ENCODE data around the gene ZSWIM6. TPM values are rescaled to one million over a fixed set of nuclear protein-coding genes. Genes with fewer than 3 reads are reported as not detected.
A peak's percentile ranks its signal among the peaks of the same experiment; 100 is the strongest.

The ZSWIM6 gene
- total RNA-seq, 8 experiments from 2014 or later, result 8.2 to 54.3 (median 20.2) TPM

GRCh38 chr5:61450493-61451279 is 118.6 kb downstream of the ZSWIM6 start:
- ATAC-seq (replicated peaks in 6 of 8), result peak; percentile 7 to 77 (median 48)
- H3K4me1 ChIP-seq (replicated peaks in 1 of 2), result peaks cover 15 to 18% of the 10 kb centered on the region in 2 donors
- no peak overlapping the region for H3K4me3 ChIP-seq
- peak overlapping the region in 1 of 2 donors; percentile 23 for H3K27ac ChIP-seq
- in situ Hi-C loops (cut with MboI; ENCODE audit: low pct_unique_long_range_greater_than_20kb in 2 of 9, low sequenced_read_pairs in 9 of 9, unreplicated experiment in 9 of 9), result no loop called here
- 0 to 100% (median 48%) methylated on average over 1 of the region's 1 CpG; no CpG with 5 or more reads in 4 of the 10 experiments for WGBS, 10 experiments

- in situ Hi-C loops (cut with MboI; ENCODE audit: low pct_unique_long_range_greater_than_20kb in 2 of 9, low sequenced_read_pairs in 9 of 9, unreplicated experiment in 9 of 9), result no loop called here
- no peak overlapping the region for H3K4me3 ChIP-seq
- 80 to 100% (median 85%) methylated on average over 1 to 10 of the region's 12 CpGs for WGBS, 10 experiments
- no peak overlapping the region for H3K27ac ChIP-seq
- ATAC-seq (replicated peaks in 6 of 8), result peak in 1 of 8 experiments; percentile 36
- peaks cover 7 to 17% of the 10 kb centered on the region in 2 donors for H3K4me1 ChIP-seq (replicated peaks in 1 of 2)
Measured at GRCh38 chr5:61455179-61456006, 123.3 kb downstream of the ZSWIM6 start.

GRCh38 chr5:61460471-61460870 is 128.4 kb downstream of the ZSWIM6 start:
- Histone ChIP-seq H3K27ac (no peak overlapping the region), H3K4me1 (replicated peaks in 1 of 2) (peaks cover 11 to 20% of the 10 kb centered on the region in 2 donors), H3K4me3 (no peak overlapping the region)
- 75 to 100% (median 95%) methylated on average over 1 to 3 of the region's 3 CpGs for WGBS, 10 experiments
- in situ Hi-C loops (cut with MboI; ENCODE audit: low pct_unique_long_range_greater_than_20kb in 2 of 9, low sequenced_read_pairs in 9 of 9, unreplicated experiment in 9 of 9), result no loop called here
- ATAC-seq (replicated peaks in 6 of 8), result no peak

- in situ Hi-C loops (cut with MboI; ENCODE audit: low pct_unique_long_range_greater_than_20kb in 2 of 9, low sequenced_read_pairs in 9 of 9, unreplicated experiment in 9 of 9), result no loop called here
- ATAC-seq (replicated peaks in 6 of 8), result peak in 7 of 8 experiments; percentile 31 to 70 (median 63)
- 88 to 100% (median 100%) methylated on average over 1 of the region's 1 CpG; no CpG with 5 or more reads in 6 of the 10 experiments for WGBS, 10 experiments
- H3K27ac ChIP-seq, result no peak overlapping the region
- H3K4me3 ChIP-seq, result no peak overlapping the region
- H3K4me1 ChIP-seq (replicated peaks in 1 of 2), result peaks cover 11 to 20% of the 10 kb centered on the region in 2 donors
Measured at GRCh38 chr5:61461417-61461816, 129.4 kb downstream of the ZSWIM6 start.

GRCh38 chr5:61461926-61462325 is 129.9 kb downstream of the ZSWIM6 start:
- peak in 3 of 8 experiments; percentile 14 to 21 (median 19) for ATAC-seq (replicated peaks in 6 of 8)

GRCh38 chr5:61463596-61463995 is 131.5 kb downstream of the ZSWIM6 start:
- H3K4me3 ChIP-seq, result no peak overlapping the region
- no peak overlapping the region for H3K27ac ChIP-seq
- H3K4me1 ChIP-seq (replicated peaks in 1 of 2), result peaks cover 11 to 24% of the 10 kb centered on the region in 2 donors
- no peak for ATAC-seq (replicated peaks in 6 of 8)
- in situ Hi-C loops (cut with MboI; ENCODE audit: low pct_unique_long_range_greater_than_20kb in 2 of 9, low sequenced_read_pairs in 9 of 9, unreplicated experiment in 9 of 9), result no loop called here
- 33 to 100% (median 92%) methylated on average over 1 to 2 of the region's 2 CpGs; no CpG with 5 or more reads in 6 of the 10 experiments for WGBS, 10 experiments

More at GRCh38 chr5:61461926-61462325, 129.9 kb downstream of the ZSWIM6 start:
- in situ Hi-C loops (cut with MboI; ENCODE audit: low pct_unique_long_range_greater_than_20kb in 2 of 9, low sequenced_read_pairs in 9 of 9, unreplicated experiment in 9 of 9), result no loop called here
- WGBS, 10 experiments, result 83 to 100% (median 100%) methylated on average over 1 of the region's 1 CpG; no CpG with 5 or more reads in 3 of the 10 experiments
- Histone ChIP-seq H3K4me1 (replicated peaks in 1 of 2) (peaks cover 11 to 22% of the 10 kb centered on the region in 2 donors), H3K4me3 (no peak overlapping the region), H3K27ac (no peak overlapping the region)

- WGBS, 10 experiments, result 80 to 100% (median 91%) methylated on average over 1 to 4 of the region's 4 CpGs; no CpG with 5 or more reads in 2 of the 10 experiments
- Histone ChIP-seq H3K4me1 (replicated peaks in 1 of 2) (peaks cover 11 to 24% of the 10 kb centered on the region in 2 donors), H3K27ac (no peak overlapping the region), H3K4me3 (no peak overlapping the region)
- no peak for ATAC-seq (replicated peaks in 6 of 8)
- in situ Hi-C loops (cut with MboI; ENCODE audit: low pct_unique_long_range_greater_than_20kb in 2 of 9, low sequenced_read_pairs in 9 of 9, unreplicated experiment in 9 of 9), result no loop called here
Measured at GRCh38 chr5:61464512-61464911, 132.5 kb downstream of the ZSWIM6 start.

GRCh38 chr5:61465066-61465465 is 133.0 kb downstream of the ZSWIM6 start:
- H3K4me1 ChIP-seq (replicated peaks in 1 of 2), result peaks cover 11 to 24% of the 10 kb centered on the region in 2 donors

GRCh38 chr5:61465496-61465895 is 133.4 kb downstream of the ZSWIM6 start:
- H3K4me1 ChIP-seq (replicated peaks in 1 of 2), result peaks cover 11 to 24% of the 10 kb centered on the region in 2 donors
- in situ Hi-C loops (cut with MboI; ENCODE audit: low pct_unique_long_range_greater_than_20kb in 2 of 9, low sequenced_read_pairs in 9 of 9, unreplicated experiment in 9 of 9), result no loop called here
- WGBS, 10 experiments, result 43 to 100% (median 100%) methylated on average over 1 of the region's 1 CpG; no CpG with 5 or more reads in 3 of the 10 experiments
- ATAC-seq (replicated peaks in 6 of 8), result no peak
- H3K4me3 ChIP-seq, result no peak overlapping the region
- no peak overlapping the region for H3K27ac ChIP-seq

More at GRCh38 chr5:61465066-61465465, 133.0 kb downstream of the ZSWIM6 start:
- no peak overlapping the region for H3K4me3 ChIP-seq
- WGBS, 10 experiments, result 80 to 100% (median 100%) methylated on average over 1 of the region's 1 CpG; no CpG with 5 or more reads in 4 of the 10 experiments
- H3K27ac ChIP-seq, result no peak overlapping the region
- no peak for ATAC-seq (replicated peaks in 6 of 8)
- in situ Hi-C loops (cut with MboI; ENCODE audit: low pct_unique_long_range_greater_than_20kb in 2 of 9, low sequenced_read_pairs in 9 of 9, unreplicated experiment in 9 of 9), result no loop called here

- H3K27ac ChIP-seq, result no peak overlapping the region
- no peak overlapping the region for H3K4me3 ChIP-seq
- in situ Hi-C loops (cut with MboI; ENCODE audit: low pct_unique_long_range_greater_than_20kb in 2 of 9, low sequenced_read_pairs in 9 of 9, unreplicated experiment in 9 of 9), result no loop called here
- WGBS, 10 experiments, result 33 to 100% (median 92%) methylated on average over 1 of the region's 1 CpG; no CpG with 5 or more reads in 2 of the 10 experiments
- peaks cover 8 to 23% of the 10 kb centered on the region in 2 donors for H3K4me1 ChIP-seq (replicated peaks in 1 of 2)
- no peak for ATAC-seq (replicated peaks in 6 of 8)
Measured at GRCh38 chr5:61466017-61466416, 134.0 kb downstream of the ZSWIM6 start.

GRCh38 chr5:61467766-61468482 is 135.9 kb downstream of the ZSWIM6 start:
- H3K4me3 ChIP-seq, result no peak overlapping the region
- WGBS, 10 experiments, result 0 to 67% (median 30%) methylated on average over 1 to 2 of the region's 2 CpGs
- no peak overlapping the region for H3K27ac ChIP-seq
- H3K4me1 ChIP-seq (replicated peaks in 1 of 2), result peaks cover 0 to 9% of the 10 kb centered on the region in 2 donors
- in situ Hi-C loops (cut with MboI; ENCODE audit: low pct_unique_long_range_greater_than_20kb in 2 of 9, low sequenced_read_pairs in 9 of 9, unreplicated experiment in 9 of 9), result no loop called here
- ATAC-seq (replicated peaks in 6 of 8), result peak in 6 of 8 experiments; percentile 46 to 89 (median 62)

- Histone ChIP-seq H3K27ac (no peak overlapping the region), H3K4me1 (replicated peaks in 1 of 2) (peaks cover 0 to 9% of the 10 kb centered on the region in 2 donors), H3K4me3 (no peak overlapping the region)
- ATAC-seq (replicated peaks in 6 of 8), result peak in 2 of 8 experiments; percentile 47 to 53
- in situ Hi-C loops (cut with MboI; ENCODE audit: low pct_unique_long_range_greater_than_20kb in 2 of 9, low sequenced_read_pairs in 9 of 9, unreplicated experiment in 9 of 9), result no loop called here
- WGBS, 10 experiments, result 58 to 100% (median 94%) methylated on average over 1 to 2 of the region's 2 CpGs; no CpG with 5 or more reads in 1 of the 10 experiments
Measured at GRCh38 chr5:61468483-61468865, 136.4 kb downstream of the ZSWIM6 start.

All from motor neuron (in vitro differentiated cells).